ENCODE results near the gene FOXC1. TPM values are rescaled to one million over a fixed set of nuclear protein-coding genes. Genes with fewer than 3 reads are reported as not detected.

FOXC1 gene
- total and polyA plus RNA-seq, 4 donors: 0.08 to 0.33 (median 0.14) TPM

DNA sequence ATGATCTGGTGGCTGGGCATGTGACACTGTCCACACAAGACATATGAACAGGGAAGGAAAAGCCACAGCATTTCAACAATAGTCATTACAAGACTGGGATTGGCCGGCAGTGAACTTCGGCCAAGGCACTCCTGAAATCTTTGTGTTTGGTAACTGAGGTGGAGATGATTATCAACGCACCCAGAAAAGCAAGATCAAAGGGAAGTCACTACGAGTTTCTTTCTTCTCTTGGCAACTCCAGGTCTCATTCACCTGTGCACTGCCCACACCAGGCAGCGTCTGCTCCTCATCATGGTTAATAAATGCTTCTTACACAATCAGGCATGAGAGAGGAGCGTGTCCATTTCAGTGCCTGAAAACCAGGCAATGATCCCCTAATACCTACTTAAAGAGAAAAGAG, 20.5 kb upstream of the FOXC1 start:
- H3K9me3 ChIP-seq (ENCODE audit: control insufficient read depth in 4 of 4, low read length in 3 of 4): no peaks in the 10 kb centered on the region
- H3K9ac ChIP-seq (ENCODE audit: low read depth in 1 of 2, low read length in 2 of 2): no peak overlapping the region
- H3K4me1 ChIP-seq (ENCODE audit: control insufficient read depth in 4 of 4, insufficient read depth in 4 of 4, low read length in 3 of 4): no peaks in the 10 kb centered on the region
- no peaks in the 10 kb centered on the region for H3K36me3 ChIP-seq (ENCODE audit: control insufficient read depth in 4 of 4, insufficient read depth in 3 of 4, low read depth in 1 of 4, low read length in 3 of 4)
- no peak for TF ChIP-seq FOXA2 (IDR thresholded peaks at IDR 0.05)
- TF ChIP-seq, protein P1, sequence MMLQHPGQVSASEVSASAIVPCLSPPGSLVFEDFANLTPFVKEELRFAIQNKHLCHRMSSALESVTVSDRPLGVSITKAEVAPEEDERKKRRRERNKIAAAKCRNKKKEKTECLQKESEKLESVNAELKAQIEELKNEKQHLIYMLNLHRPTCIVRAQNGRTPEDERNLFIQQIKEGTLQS (IDR thresholded peaks at IDR 0.05): no peak
- TF ChIP-seq RXRA (IDR thresholded peaks at IDR 0.05): no peak
- no peaks in the 10 kb centered on the region for H3K27me3 ChIP-seq (ENCODE audit: control insufficient read depth in 4 of 4, insufficient read depth in 4 of 4, low read length in 3 of 4)
- no peak overlapping the region for H3K4me3 ChIP-seq (ENCODE audit: low read depth in 1 of 3, low read length in 3 of 3)
- 59% methylated on average over 6 of the region's 6 CpGs for WGBS
- no peak for DNase-seq (ENCODE audit: low spot score)
- H3K27ac ChIP-seq (ENCODE audit: low read depth in 1 of 2, low read length in 2 of 2): no peak overlapping the region

DNA sequence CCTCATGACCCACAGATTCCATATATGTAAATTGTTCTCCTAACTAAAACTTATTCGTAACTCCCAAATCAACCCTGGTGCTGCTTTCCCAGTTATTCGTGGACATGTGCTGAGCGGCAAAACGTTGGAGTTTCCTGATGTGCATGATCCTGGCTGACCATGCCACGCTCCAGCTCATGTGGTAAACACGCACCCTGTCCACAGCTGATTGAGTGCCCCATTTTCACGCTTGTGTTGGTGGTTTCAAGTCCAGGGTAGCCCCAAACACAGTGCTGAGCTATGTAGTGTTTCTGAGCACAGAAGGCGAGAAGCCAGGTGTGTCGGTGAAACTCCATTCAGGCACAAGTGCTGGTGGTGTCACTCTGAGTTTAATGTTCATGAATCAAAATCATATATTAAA, 19.1 kb upstream of the FOXC1 start:
- Histone ChIP-seq H3K4me3 (ENCODE audit: low read depth in 1 of 3, low read length in 3 of 3) (no peak overlapping the region), H3K4me1 (ENCODE audit: control insufficient read depth in 4 of 4, insufficient read depth in 4 of 4, low read length in 3 of 4) (no peaks in the 10 kb centered on the region), H3K27ac (ENCODE audit: low read depth in 1 of 2, low read length in 2 of 2) (no peak overlapping the region), H3K9ac (ENCODE audit: low read depth in 1 of 2, low read length in 2 of 2) (no peak overlapping the region), H3K9me3 (ENCODE audit: control insufficient read depth in 4 of 4, low read length in 3 of 4) (no peaks in the 10 kb centered on the region), H3K36me3 (ENCODE audit: control insufficient read depth in 4 of 4, insufficient read depth in 3 of 4, low read depth in 1 of 4, low read length in 3 of 4) (no peaks in the 10 kb centered on the region), H3K27me3 (ENCODE audit: control insufficient read depth in 4 of 4, insufficient read depth in 4 of 4, low read length in 3 of 4) (peaks cover 0 to 2% (median 0%) of the 10 kb centered on the region in 4 donors)
- TF ChIP-seq, protein P1 (IDR thresholded peaks at IDR 0.05): no peak
- no peak for TF ChIP-seq FOXA1 (IDR thresholded peaks at IDR 0.05)
- no peak for TF ChIP-seq SP1 (IDR thresholded peaks at IDR 0.05)
- no peak for TF ChIP-seq HNF4G (IDR thresholded peaks at IDR 0.05)
- TF ChIP-seq, protein P2, sequence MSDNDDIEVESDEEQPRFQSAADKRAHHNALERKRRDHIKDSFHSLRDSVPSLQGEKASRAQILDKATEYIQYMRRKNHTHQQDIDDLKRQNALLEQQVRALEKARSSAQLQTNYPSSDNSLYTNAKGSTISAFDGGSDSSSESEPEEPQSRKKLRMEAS (IDR thresholded peaks at IDR 0.05): no peak
- no peak for TF ChIP-seq FOXA2 (IDR thresholded peaks at IDR 0.05)
- no peak for TF ChIP-seq JUND (IDR thresholded peaks at IDR 0.05)
- 91% methylated on average over 9 of the region's 9 CpGs for WGBS
- peak; percentile 19 for DNase-seq (ENCODE audit: low spot score)

- H3K9ac ChIP-seq (ENCODE audit: low read depth in 1 of 2, low read length in 2 of 2): no peak overlapping the region
- TF ChIP-seq, protein P1 (IDR thresholded peaks at IDR 0.05): no peak
- TF ChIP-seq GABPA (IDR thresholded peaks at IDR 0.05 in 1 of 2, conservative IDR thresholded peaks at IDR 0.05 in 1 of 2) (no peak), RXRA (IDR thresholded peaks at IDR 0.05) (no peak)
- H3K4me1 ChIP-seq (ENCODE audit: control insufficient read depth in 4 of 4, insufficient read depth in 4 of 4, low read length in 3 of 4): peaks cover 0 to 4% (median 1%) of the 10 kb centered on the region in 4 donors
- H3K4me3 ChIP-seq (ENCODE audit: low read depth in 1 of 3, low read length in 3 of 3): no peak overlapping the region
- H3K27ac ChIP-seq (ENCODE audit: low read depth in 1 of 2, low read length in 2 of 2): no peak overlapping the region
- 84% methylated on average over 5 of the region's 5 CpGs for WGBS
- H3K27me3 ChIP-seq (ENCODE audit: control insufficient read depth in 4 of 4, insufficient read depth in 4 of 4, low read length in 3 of 4): peaks cover 0 to 4% (median 0%) of the 10 kb centered on the region in 4 donors
- peak; percentile 1 for DNase-seq (ENCODE audit: low spot score)
- H3K9me3 ChIP-seq (ENCODE audit: control insufficient read depth in 4 of 4, low read length in 3 of 4): no peaks in the 10 kb centered on the region
- no peaks in the 10 kb centered on the region for H3K36me3 ChIP-seq (ENCODE audit: control insufficient read depth in 4 of 4, insufficient read depth in 3 of 4, low read depth in 1 of 4, low read length in 3 of 4)
Observed at GRCh38 chr6:1591243-1591642, 18.5 kb upstream of the FOXC1 start.

GRCh38 chr6:1591926-1592325, 17.8 kb upstream of the FOXC1 start:
- peak; percentile 16 for DNase-seq (ENCODE audit: low spot score)
- no peak for TF ChIP-seq YY1 (IDR thresholded peaks at IDR 0.05)
- no peak for TF ChIP-seq FOXA2 (IDR thresholded peaks at IDR 0.05)
- no peak for TF ChIP-seq TAF1 (conservative IDR thresholded peaks at IDR 0.05)
- TF ChIP-seq FOXA1 (IDR thresholded peaks at IDR 0.05): no peak
- TF ChIP-seq EGR1 (IDR thresholded peaks at IDR 0.05; ENCODE audit: low read depth in 2 of 2): no peak
- no peak for TF ChIP-seq NR2F2 (IDR thresholded peaks at IDR 0.05)
- TF ChIP-seq RXRA (IDR thresholded peaks at IDR 0.05): no peak

More at GRCh38 chr6:1591926-1592325, 17.8 kb upstream of the FOXC1 start:
- Histone ChIP-seq H3K27ac (ENCODE audit: low read depth in 1 of 2, low read length in 2 of 2) (no peak overlapping the region), H3K4me1 (ENCODE audit: control insufficient read depth in 4 of 4, insufficient read depth in 4 of 4, low read length in 3 of 4) (peaks cover 0 to 4% (median 1%) of the 10 kb centered on the region in 4 donors), H3K9ac (ENCODE audit: low read depth in 1 of 2, low read length in 2 of 2) (no peak overlapping the region), H3K4me3 (ENCODE audit: low read depth in 1 of 3, low read length in 3 of 3) (no peak overlapping the region), H3K36me3 (ENCODE audit: control insufficient read depth in 4 of 4, insufficient read depth in 3 of 4, low read depth in 1 of 4, low read length in 3 of 4) (no peaks in the 10 kb centered on the region), H3K27me3 (ENCODE audit: control insufficient read depth in 4 of 4, insufficient read depth in 4 of 4, low read length in 3 of 4) (peaks cover 0 to 4% (median 0%) of the 10 kb centered on the region in 4 donors), H3K9me3 (ENCODE audit: control insufficient read depth in 4 of 4, low read length in 3 of 4) (no peaks in the 10 kb centered on the region)
- 88% methylated on average over 6 of the region's 6 CpGs for WGBS
